Effector CD8-positive, alpha-beta T cell (primary cell): ENCODE measurements around the gene PATL2.
"Not testable (repeated sequence)": the region's sequence is repeated elsewhere in the genome, so short reads cannot be mapped to it uniquely, and the experiment has no call there.

Experiments
- DNase-seq: peaks from one replicate; lab custom pipeline; 2025; lab: John Stamatoyannopoulos, UW

The PATL2 gene

GRCh38 chr15:44692659-44693058, 18.5 kb downstream of the PATL2 start:
- no peak for DNase-seq

- DNase-seq, result not testable (repeated sequence)
Observed at GRCh38 chr15:44690245-44690644, 20.9 kb downstream of the PATL2 start.

- DNase-seq, result not testable (repeated sequence)
Observed at GRCh38 chr15:44689318-44689717, 21.8 kb downstream of the PATL2 start.

- DNase-seq, result peak; percentile 34
Observed at GRCh38 chr15:44682809-44683682, 28.1 kb downstream of the PATL2 start.

- DNase-seq, result no peak
Observed at GRCh38 chr15:44682211-44682610, 28.9 kb downstream of the PATL2 start.

GRCh38 chr15:44676676-44677075, 34.4 kb downstream of the PATL2 start:
- DNase-seq, result no peak

- DNase-seq, result no peak
Observed at GRCh38 chr15:44675911-44676310, 35.2 kb downstream of the PATL2 start.

GRCh38 chr15:44673639-44674038, 37.5 kb downstream of the PATL2 start:
- no peak for DNase-seq

- DNase-seq, result no peak
Observed at GRCh38 chr15:44670087-44670950, 40.8 kb downstream of the PATL2 start.

- DNase-seq, result no peak
Observed at GRCh38 chr15:44668921-44669320, 42.2 kb downstream of the PATL2 start.

GRCh38 chr15:44667039-44667360, 44.1 kb downstream of the PATL2 start:
- no peak for DNase-seq

- DNase-seq, result no peak
Observed at GRCh38 chr15:44666210-44667038, 44.7 kb downstream of the PATL2 start.

- DNase-seq, result peak; percentile 88
Observed at GRCh38 chr15:44663410-44664308, 47.5 kb downstream of the PATL2 start, which contains the start of gene SPG11. Gene SPG11 (minus strand): TSS chr15:44663662. CDS start chr15:44663647, 15 bp downstream.

- DNase-seq, result peak; percentile 72
Observed at GRCh38 chr15:44662478-44663409, 48.4 kb downstream of the PATL2 start.

- DNase-seq, result no peak
Observed at GRCh38 chr15:44661576-44661975, 49.5 kb downstream of the PATL2 start.

- no peak for DNase-seq
Observed at GRCh38 chr15:44659056-44659455, 52.1 kb downstream of the PATL2 start.

GRCh38 chr15:44657378-44657777, 53.7 kb downstream of the PATL2 start:
- no peak for DNase-seq

GRCh38 chr15:44656913-44657312, 54.2 kb downstream of the PATL2 start:
- no peak for DNase-seq

GRCh38 chr15:44656298-44656697, 54.8 kb downstream of the PATL2 start:
- DNase-seq, result no peak

- no peak for DNase-seq
Observed at GRCh38 chr15:44654858-44655257, 56.3 kb downstream of the PATL2 start.
